Stimulated activated CD8-positive, alpha-beta memory T cell treated with anti-CD3 and anti-CD28 coated beads, Interleukin-7, amount 100 ng/mL, for 24 hours (primary cell): ENCODE results near the gene MACROD2.
"Not testable (repeated sequence)": the region's sequence is repeated elsewhere in the genome, so short reads cannot be mapped to it uniquely, and the experiment has no call there.

Experiments
- DNase-seq: peaks from one replicate; pipeline ENCODE4 v3.0.0-alpha.2; 2020; ENCODE audit warnings: low read depth

MACROD2 gene

GRCh38 chr20:14955399-14955798, 960.1 kb downstream of the MACROD2 start:
- DNase-seq, result no peak

GRCh38 chr20:14956026-14956425, 960.7 kb downstream of the MACROD2 start:
- no peak for DNase-seq

GRCh38 chr20:14956538-14956937, 961.2 kb downstream of the MACROD2 start:
- no peak for DNase-seq

- DNase-seq, result no peak
Measured at GRCh38 chr20:14957402-14957801, 962.1 kb downstream of the MACROD2 start.

GRCh38 chr20:14958626-14959025, 963.3 kb downstream of the MACROD2 start:
- DNase-seq, result no peak

- DNase-seq, result no peak
Measured at GRCh38 chr20:14959506-14960475, 964.5 kb downstream of the MACROD2 start.

GRCh38 chr20:14960831-14961230, 965.5 kb downstream of the MACROD2 start:
- DNase-seq, result no peak

- no peak for DNase-seq
Measured at GRCh38 chr20:14963262-14963663, 967.9 kb downstream of the MACROD2 start.

- no peak for DNase-seq
Measured at GRCh38 chr20:14966203-14966602, 970.9 kb downstream of the MACROD2 start.

GRCh38 chr20:14966808-14967207, 971.5 kb downstream of the MACROD2 start:
- DNase-seq, result no peak

- no peak for DNase-seq
Measured at GRCh38 chr20:14972256-14972655, 976.9 kb downstream of the MACROD2 start.

GRCh38 chr20:14972690-14973089, 977.4 kb downstream of the MACROD2 start:
- DNase-seq, result no peak

- DNase-seq, result no peak
Measured at GRCh38 chr20:14979453-14979986, 984.2 kb downstream of the MACROD2 start.

GRCh38 chr20:14981486-14981885, 986.2 kb downstream of the MACROD2 start:
- DNase-seq, result not testable (repeated sequence)

- DNase-seq, result not testable (repeated sequence)
Measured at GRCh38 chr20:14982324-14982723, 987.0 kb downstream of the MACROD2 start.

- no peak for DNase-seq
Measured at GRCh38 chr20:14984305-14984704, 989.0 kb downstream of the MACROD2 start.

GRCh38 chr20:14984768-14985622, 989.7 kb downstream of the MACROD2 start:
- no peak for DNase-seq

GRCh38 chr20:14986026-14986655, 990.8 kb downstream of the MACROD2 start:
- no peak for DNase-seq

- no peak for DNase-seq
Measured at GRCh38 chr20:14986656-14987055, 991.3 kb downstream of the MACROD2 start.

GRCh38 chr20:14989535-14990290, 994.4 kb downstream of the MACROD2 start:
- no peak for DNase-seq

GRCh38 chr20:14991023-14991422, 995.7 kb downstream of the MACROD2 start:
- DNase-seq, result no peak
